HEK293 (cell line): ENCODE results near the gene PRPF8.

Experiments
- BCL11A ChIP-seq: fragments of 450-650 bp; formaldehyde crosslinking; IDR thresholded peaks from 2 replicates; pipeline ENCODE4 v1.5.1; 2016; ENCODE audit warnings: low read depth, missing biosample characterization, missing genetic modification characterization
- CTCF ChIP-seq: fragments of 450-650 bp; formaldehyde crosslinking; IDR thresholded peaks from 2 replicates; pipeline ENCODE4 v1.5.1; 2016; ENCODE audit warnings: missing biosample characterization, missing genetic modification characterization
- KLF16 ChIP-seq: fragments of 450-650 bp; formaldehyde crosslinking; IDR thresholded peaks from 2 replicates; pipeline ENCODE4 v1.5.1; 2017; ENCODE audit warnings: missing biosample characterization, missing genetic modification characterization
- OSR2 ChIP-seq: fragments of 450-650 bp; formaldehyde crosslinking; IDR thresholded peaks from 2 replicates; pipeline ENCODE4 v1.5.1; 2016; ENCODE audit warnings: missing biosample characterization, missing genetic modification characterization
- PRDM10 ChIP-seq: fragments of 450-650 bp; formaldehyde crosslinking; IDR thresholded peaks from 2 replicates; pipeline ENCODE4 v1.5.1; 2016; ENCODE audit warnings: missing biosample characterization, missing genetic modification characterization
- SCRT2 ChIP-seq: fragments of 450-650 bp; formaldehyde crosslinking; IDR thresholded peaks from 2 replicates; pipeline ENCODE4 v1.5.1; 2016; ENCODE audit warnings: missing biosample characterization, missing genetic modification characterization
- ZBTB44 ChIP-seq: fragments of 450-650 bp; IDR thresholded peaks from 2 replicates; pipeline ENCODE4 v1.5.1; 2018; ENCODE audit warnings: missing biosample characterization, mild to moderate bottlenecking, missing genetic modification characterization
- ZBTB6 ChIP-seq: fragments of 450-650 bp; formaldehyde crosslinking; IDR thresholded peaks from 2 replicates; pipeline ENCODE4 v1.5.1; 2017; ENCODE audit warnings: missing biosample characterization, missing genetic modification characterization
- ZFP37 ChIP-seq: fragments of 450-650 bp; formaldehyde crosslinking; IDR thresholded peaks from 2 replicates; pipeline ENCODE4 v1.5.1; 2016; ENCODE audit warnings: missing biosample characterization, missing genetic modification characterization
- ZNF16 ChIP-seq: fragments of 450-650 bp; formaldehyde crosslinking; IDR thresholded peaks from 2 replicates; pipeline ENCODE4 v1.5.1; 2016; ENCODE audit warnings: low read depth, missing biosample characterization, missing genetic modification characterization
- ZNF211 ChIP-seq: fragments of 450-650 bp; formaldehyde crosslinking; IDR thresholded peaks from 2 replicates; pipeline ENCODE4 v1.5.1; 2016; ENCODE audit warnings: low read depth, missing biosample characterization, missing genetic modification characterization
- ZNF274 ChIP-seq, 2 experiments: fragments of 200-500 bp in 1 of 2; fragments of 450-650 bp in 1 of 2; sonication (Bioruptor generic) in 1 of 2; formaldehyde crosslinking in 1 of 2; IDR thresholded peaks; 2 replicates each; pipeline versions ENCODE4 v1.5.1 to v1.6.1; 2014 to 2016; ENCODE audit warnings: borderline replicate concordance in 1 of 2, inconsistent platforms in 1 of 2, low read length in 1 of 2, missing biosample characterization in 1 of 2, missing genetic modification characterization in 1 of 2
- ZNF48 ChIP-seq: fragments of 450-650 bp; formaldehyde crosslinking; IDR thresholded peaks from 2 replicates; pipeline ENCODE4 v1.5.1; 2016; ENCODE audit warnings: missing biosample characterization, missing genetic modification characterization
- ZNF513 ChIP-seq: fragments of 450-650 bp; IDR thresholded peaks from 2 replicates; pipeline ENCODE4 v1.5.1; 2018; ENCODE audit warnings: missing biosample characterization, missing genetic modification characterization
- ZNF544 ChIP-seq: fragments of 450-650 bp; formaldehyde crosslinking; IDR thresholded peaks from 2 replicates; pipeline ENCODE4 v1.5.0; 2017; ENCODE audit warnings: missing biosample characterization, missing genetic modification characterization
- ZNF596 ChIP-seq: fragments of 450-650 bp; IDR thresholded peaks from 2 replicates; pipeline ENCODE4 v1.5.0; 2018; ENCODE audit warnings: missing biosample characterization, mild to moderate bottlenecking, missing genetic modification characterization, moderate library complexity
- ZNF610 ChIP-seq: fragments of 450-650 bp; formaldehyde crosslinking; IDR thresholded peaks from 2 replicates; pipeline ENCODE4 v1.5.1; 2016; ENCODE audit warnings: missing biosample characterization, missing genetic modification characterization, borderline replicate concordance
- ZNF776 ChIP-seq: fragments of 450-650 bp; formaldehyde crosslinking; IDR thresholded peaks from 2 replicates; pipeline ENCODE4 v1.5.0; 2017; ENCODE audit warnings: missing biosample characterization, missing genetic modification characterization, borderline replicate concordance
- ZSCAN30 ChIP-seq: fragments of 450-650 bp; IDR thresholded peaks from 2 replicates; pipeline ENCODE4 v1.5.1; 2018; ENCODE audit warnings: missing biosample characterization, mild to moderate bottlenecking, missing genetic modification characterization, moderate library complexity
- TF ChIP-seq, protein P1 (sequence below): fragments of 450-650 bp; formaldehyde crosslinking; IDR thresholded peaks from 2 replicates; pipeline ENCODE4 v1.5.1; 2016; ENCODE audit warnings: missing biosample characterization, missing genetic modification characterization
- TF ChIP-seq, protein P2 (sequence below): fragments of 450-650 bp; formaldehyde crosslinking; optimal IDR thresholded peaks from 2 replicates; pipeline ENCODE3; 2016; ENCODE audit warnings: missing biosample characterization, mild to moderate bottlenecking, missing genetic modification characterization

Gene PRPF8

GRCh38 chr17:1648963-1649843, 35.5 kb downstream of the PRPF8 start (continued):
- TF ChIP-seq ZNF610 (0 out of 2 replicates have a peak, but pooled peaks have one; percentile 35), ZBTB44 (tag by site-specific recombination) (peak; percentile 80), ZNF274 (IDR thresholded peaks at IDR 0.05; ENCODE audit: low read length) (no peak), ZNF274 (tag by site-specific recombination; IDR thresholded peaks at IDR 0.05; ENCODE audit: borderline replicate concordance) (no peak), ZNF776 (tag by site-specific recombination) (no peak), KLF16 (tag by site-specific recombination) (0 out of 2 replicates have a peak, but pooled peaks have one; percentile 22), SCRT2 (tag by site-specific recombination) (peak; percentile 49; the same call in 1 of the 2 replicates), ZNF48 (no peak), CTCF (tag by site-specific recombination) (peak; percentile 23), ZFP37 (tag by site-specific recombination) (0 out of 2 replicates have a peak, but pooled peaks have one; percentile 71), ZNF544 (tag by site-specific recombination) (no peak), ZNF211 (tag by site-specific recombination) (no peak), ZBTB6 (tag by site-specific recombination) (peak; percentile 96), PRDM10 (tag by site-specific recombination) (peak; percentile 82; the same call in 1 of the 2 replicates), ZNF596 (tag by site-specific recombination) (peak; percentile 49; the same call in 1 of the 2 replicates), OSR2 (tag by site-specific recombination) (peak; percentile 51), ZNF16 (tag by site-specific recombination) (no peak), ZSCAN30 (tag by site-specific recombination) (peak; percentile 68), ZNF513 (0 out of 2 replicates have a peak, but pooled peaks have one; percentile 10), BCL11A (peak; percentile 53; the same call in 1 of the 2 replicates)
- TF ChIP-seq, protein P1, sequence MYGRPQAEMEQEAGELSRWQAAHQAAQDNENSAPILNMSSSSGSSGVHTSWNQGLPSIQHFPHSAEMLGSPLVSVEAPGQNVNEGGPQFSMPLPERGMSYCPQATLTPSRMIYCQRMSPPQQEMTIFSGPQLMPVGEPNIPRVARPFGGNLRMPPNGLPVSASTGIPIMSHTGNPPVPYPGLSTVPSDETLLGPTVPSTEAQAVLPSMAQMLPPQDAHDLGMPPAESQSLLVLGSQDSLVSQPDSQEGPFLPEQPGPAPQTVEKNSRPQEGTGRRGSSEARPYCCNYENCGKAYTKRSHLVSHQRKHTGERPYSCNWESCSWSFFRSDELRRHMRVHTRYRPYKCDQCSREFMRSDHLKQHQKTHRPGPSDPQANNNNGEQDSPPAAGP (tag by site-specific recombination), result peak; percentile 94
- TF ChIP-seq, protein P2, sequence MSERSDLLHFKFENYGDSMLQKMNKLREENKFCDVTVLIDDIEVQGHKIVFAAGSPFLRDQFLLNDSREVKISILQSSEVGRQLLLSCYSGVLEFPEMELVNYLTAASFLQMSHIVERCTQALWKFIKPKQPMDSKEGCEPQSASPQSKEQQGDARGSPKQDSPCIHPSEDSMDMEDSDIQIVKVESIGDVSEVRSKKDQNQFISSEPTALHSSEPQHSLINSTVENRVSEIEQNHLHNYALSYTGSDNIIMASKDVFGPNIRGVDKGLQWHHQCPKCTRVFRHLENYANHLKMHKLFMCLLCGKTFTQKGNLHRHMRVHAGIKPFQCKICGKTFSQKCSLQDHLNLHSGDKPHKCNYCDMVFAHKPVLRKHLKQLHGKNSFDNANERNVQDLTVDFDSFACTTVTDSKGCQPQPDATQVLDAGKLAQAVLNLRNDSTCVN (tag by site-specific recombination), result peak; percentile 94
